Adipose tissue (tissue), 3 donors: ENCODE measurements around the gene ISLR. TPM values are rescaled to one million over a fixed set of nuclear protein-coding genes. Genes with fewer than 3 reads are reported as not detected.

ENCODE experiments used
- H3K27ac ChIP-seq: one replicate; pipeline ENCODE4 v1.5.1; 2013; ENCODE audit warnings: low read depth, low read length
- WGBS, 3 donors: extraction: QIAGEN DNeasy Blood & Tissue Kit; methylation state at CpG; one replicate each; pipeline ENCODE4 v1.1.7; 2013; 5-methylcytosine and 5-hydroxymethylcytosine counted together
- polyA plus RNA-seq, 3 donors: library from polyadenylated mRNA; stranded (reverse); fragments of 200-250 nt; gene quantifications; one replicate each; pipeline ENCODE4 v1.2.3, GENCODE V29; 2013
- donor health status: healthy with polysubstance abuse.
- donor health status: Bipolar disorder and iron deficiency.
- donor health status: healthy.

ISLR gene
- polyA plus RNA-seq, 3 donors = 2.5 to 65.8 (median 22.2) TPM

DNA sequence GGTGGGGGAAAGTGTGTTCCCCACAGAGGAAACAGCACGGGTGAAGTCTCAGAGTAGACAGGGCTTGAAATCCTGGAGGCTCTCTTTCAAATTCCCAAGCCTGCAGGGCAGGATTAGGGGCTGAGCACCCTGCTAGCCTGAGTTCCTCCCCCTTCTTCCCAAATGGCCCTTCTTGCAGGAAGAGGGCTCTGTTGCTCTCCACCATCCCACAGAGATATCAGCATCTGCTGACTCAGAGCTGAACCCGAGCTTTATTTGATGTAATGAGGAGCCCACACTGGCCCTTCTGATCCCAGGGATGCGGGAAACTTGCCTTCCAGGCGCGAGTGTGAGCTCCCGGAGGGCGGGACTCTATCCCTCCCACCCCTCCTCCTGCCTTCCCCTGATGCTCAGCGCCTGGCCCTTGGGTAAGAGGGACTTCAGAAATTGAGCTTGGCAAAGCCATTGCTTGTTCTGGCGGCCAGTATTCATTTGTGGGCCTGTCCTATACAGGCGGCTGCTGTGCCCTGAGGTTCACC lies 30.5 kb downstream of the ISLR start:
- 57 to 75% (median 66%) methylated on average over 10 of the region's 10 CpGs for WGBS, 3 donors
- H3K27ac ChIP-seq = no peak overlapping the region

GRCh38 chr15:74205582-74205947 lies 32.1 kb downstream of the ISLR start:
- WGBS, 3 donors = 72 to 83% (median 77%) methylated on average over 4 of the region's 4 CpGs
- no peak overlapping the region for H3K27ac ChIP-seq

GRCh38 chr15:74206801-74207281 lies 33.3 kb downstream of the ISLR start:
- no peak overlapping the region for H3K27ac ChIP-seq
- WGBS, 3 donors = 61 to 66% (median 62%) methylated on average over 6 of the region's 6 CpGs

GRCh38 chr15:74207652-74208440 lies 34.3 kb downstream of the ISLR start:
- WGBS, 3 donors = 72 to 84% (median 84%) methylated on average over 16 of the region's 16 CpGs
- no peak overlapping the region for H3K27ac ChIP-seq

GRCh38 chr15:74208496-74208895 lies 35.0 kb downstream of the ISLR start:
- WGBS, 3 donors = 58 to 88% (median 84%) methylated on average over 6 of the region's 6 CpGs
- H3K27ac ChIP-seq = no peak overlapping the region

DNA sequence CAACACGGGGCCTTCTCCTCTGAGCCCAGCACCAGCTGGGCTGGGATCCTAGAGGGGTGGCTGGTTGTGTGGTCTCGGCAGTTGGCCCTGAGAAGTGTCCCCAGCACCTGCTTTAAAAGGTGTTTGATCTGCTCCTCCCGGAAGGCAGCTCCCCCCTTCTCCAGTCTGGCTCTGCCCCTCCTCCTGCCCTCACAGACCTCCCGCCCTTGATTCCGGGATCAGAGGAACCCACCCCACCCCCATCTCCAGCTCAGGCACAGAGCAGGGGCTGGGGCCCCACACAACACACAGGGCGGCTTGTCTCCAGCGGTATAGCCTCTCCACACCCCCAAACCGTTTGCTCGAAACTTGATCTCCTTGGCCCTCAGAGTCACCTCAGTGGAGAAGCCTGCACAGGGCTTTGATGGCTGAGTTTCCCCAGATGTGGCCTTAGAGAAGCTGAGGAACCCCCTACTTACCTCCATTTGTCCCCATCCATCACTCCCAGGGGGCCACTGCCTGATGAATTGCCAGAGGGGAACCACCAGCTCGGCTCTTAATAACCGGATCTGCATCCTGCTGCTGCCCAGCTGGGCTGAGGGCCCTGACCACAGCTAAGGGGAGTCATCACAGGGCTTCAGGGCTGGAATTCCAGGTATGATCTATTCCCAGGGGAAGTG lies 35.5 kb downstream of the ISLR start:
- 29 to 72% (median 70%) methylated on average over 11 of the region's 11 CpGs for WGBS, 3 donors
- H3K27ac ChIP-seq = no peak overlapping the region

DNA sequence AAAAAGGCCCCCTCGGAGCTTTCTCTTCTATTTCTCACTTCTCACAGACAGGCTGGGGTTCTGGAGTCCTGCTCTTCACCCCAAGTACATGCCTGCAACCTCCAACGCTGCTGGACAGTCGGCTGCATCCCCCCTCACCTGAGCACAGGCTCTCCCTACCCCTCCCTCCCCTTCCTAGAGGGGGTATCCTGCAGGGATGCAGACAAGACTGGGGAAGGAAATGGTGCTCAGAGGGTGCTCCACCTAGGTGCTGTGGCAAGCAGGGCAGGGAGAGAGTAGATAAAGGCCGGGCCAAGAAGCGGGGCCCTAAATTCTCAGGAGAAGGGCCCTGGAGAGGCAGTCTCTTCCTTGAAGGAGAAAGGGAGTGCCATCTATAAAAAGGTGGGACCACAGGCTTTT lies 36.0 kb downstream of the ISLR start:
- 77 to 79% (median 79%) methylated on average over 5 of the region's 5 CpGs for WGBS, 3 donors
- no peak overlapping the region for H3K27ac ChIP-seq

GRCh38 chr15:74209997-74210671 lies 36.6 kb downstream of the ISLR start:
- 15 to 49% (median 41%) methylated on average over 4 of the region's 4 CpGs for WGBS, 3 donors
- no peak overlapping the region for H3K27ac ChIP-seq

- H3K27ac ChIP-seq = no peak overlapping the region
Observed at GRCh38 chr15:74210729-74211128, 37.2 kb downstream of the ISLR start.

- H3K27ac ChIP-seq = no peak overlapping the region
- WGBS, 3 donors = 96 to 100% (median 100%) methylated on average over 1 of the region's 1 CpG
Observed at GRCh38 chr15:74211656-74212055, 38.1 kb downstream of the ISLR start.

- H3K27ac ChIP-seq = no peak overlapping the region
- 84 to 93% (median 92%) methylated on average over 9 of the region's 9 CpGs for WGBS, 3 donors
Observed at GRCh38 chr15:74212494-74212893, 39.0 kb downstream of the ISLR start.

DNA sequence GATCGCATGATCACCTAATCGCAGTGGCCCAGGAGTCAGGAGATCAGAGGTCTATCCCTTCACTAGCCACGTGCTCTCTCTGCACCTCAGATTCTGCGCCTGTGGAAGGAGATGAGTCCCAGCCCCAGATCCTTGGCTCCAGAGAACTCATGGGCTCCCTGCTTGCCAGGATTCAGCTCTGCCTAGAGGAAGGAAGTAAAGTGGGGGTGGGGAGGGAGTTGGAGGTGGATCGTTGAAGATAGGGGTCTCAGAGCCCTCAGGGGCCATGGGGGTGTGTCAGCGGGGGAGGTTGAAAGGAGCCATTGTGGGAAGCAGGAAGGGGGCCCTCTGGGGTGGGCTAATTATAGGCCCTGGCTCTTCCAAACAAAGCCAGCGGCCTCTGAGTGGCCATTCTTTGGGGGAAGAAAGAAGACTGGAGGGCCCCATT lies 40.4 kb downstream of the ISLR start:
- no peak overlapping the region for H3K27ac ChIP-seq
- 52 to 72% (median 56%) methylated on average over 5 to 7 of the region's 7 CpGs for WGBS, 3 donors

- no peak overlapping the region for H3K27ac ChIP-seq
- 63 to 84% (median 82%) methylated on average over 6 of the region's 6 CpGs for WGBS, 3 donors
Observed at GRCh38 chr15:74214324-74215021, 41.0 kb downstream of the ISLR start.

DNA sequence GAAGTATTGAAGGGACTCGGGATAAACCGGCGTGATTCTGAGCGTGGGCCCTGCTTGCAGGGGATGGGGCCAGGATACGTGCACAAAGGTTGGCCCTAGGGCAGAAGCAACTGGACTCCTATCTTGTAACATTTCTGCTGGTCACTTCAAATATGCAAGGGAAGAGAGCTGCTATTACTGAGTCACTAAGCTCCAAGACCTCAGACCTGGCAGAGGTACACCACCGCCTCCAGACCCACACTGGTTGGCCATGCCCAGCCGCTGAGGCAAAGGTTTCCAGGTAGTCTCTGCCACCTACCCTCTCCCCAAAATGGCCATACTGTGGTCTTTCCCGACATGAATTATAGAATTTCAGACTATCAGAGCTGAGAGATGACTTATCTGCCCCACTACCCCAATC lies 42.4 kb downstream of the ISLR start:
- no peak overlapping the region for H3K27ac ChIP-seq
- 86 to 91% (median 87%) methylated on average over 8 of the region's 8 CpGs for WGBS, 3 donors

GRCh38 chr15:74216949-74217348 lies 43.4 kb downstream of the ISLR start:
- no peak overlapping the region for H3K27ac ChIP-seq
- 83 to 90% (median 88%) methylated on average over 3 of the region's 3 CpGs for WGBS, 3 donors

DNA sequence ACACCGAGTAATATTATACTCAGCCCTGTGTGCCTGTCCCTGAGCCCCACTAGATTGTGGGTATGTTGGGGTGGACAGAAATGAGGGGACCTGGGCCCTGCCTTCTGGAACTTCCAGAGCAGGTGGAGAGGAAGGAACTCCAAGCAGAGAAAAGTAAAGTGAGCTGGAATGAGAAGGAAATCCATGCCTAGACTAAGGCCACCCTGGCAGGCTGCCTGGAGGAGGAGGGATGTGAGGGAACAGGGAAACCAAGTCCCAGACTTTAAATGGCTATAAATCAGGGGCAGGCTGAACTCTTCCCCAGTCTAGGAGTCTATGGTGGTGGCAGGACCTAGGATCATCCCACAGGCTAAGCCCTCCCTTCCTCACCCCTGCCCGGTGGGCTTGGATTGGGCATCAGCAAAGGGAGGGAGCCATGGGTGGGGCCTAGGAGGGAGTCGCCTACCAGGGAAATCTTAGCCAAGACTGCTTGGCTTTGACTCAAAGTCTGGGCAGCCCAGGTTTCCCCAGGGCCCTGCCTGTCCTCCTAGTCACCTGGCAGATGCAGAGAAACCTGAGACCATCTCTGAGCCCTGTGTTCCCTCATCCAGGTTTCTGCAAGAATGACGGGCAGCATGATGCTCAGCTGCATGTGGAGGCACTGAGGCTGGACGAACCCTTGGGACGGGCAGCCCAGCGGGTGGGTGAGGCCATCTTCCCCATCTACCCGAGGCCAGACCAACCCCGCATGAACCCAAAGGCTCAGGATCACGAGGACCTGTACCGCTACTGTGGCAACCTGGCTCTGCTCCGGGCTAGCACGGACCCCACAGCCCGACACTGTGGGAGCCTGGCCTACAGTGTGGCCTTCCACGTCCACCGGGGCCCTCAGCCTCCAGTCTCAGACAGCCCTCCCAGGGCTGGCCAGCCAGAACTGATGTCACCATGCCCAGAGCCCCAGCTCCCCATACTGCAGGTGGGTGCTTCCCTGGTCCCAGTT lies 44.7 kb downstream of the ISLR start:
- H3K27ac ChIP-seq = no peak overlapping the region
- 87 to 91% (median 89%) methylated on average over 16 of the region's 16 CpGs for WGBS, 3 donors

GRCh38 chr15:74220475-74221248 lies 47.2 kb downstream of the ISLR start:
- WGBS, 3 donors = 57 to 71% (median 71%) methylated on average over 11 of the region's 11 CpGs

More at GRCh38 chr15:74220475-74221248, 47.2 kb downstream of the ISLR start:
- no peak overlapping the region for H3K27ac ChIP-seq
